K562 (cell line): ENCODE data around the gene SPSB1. TPM values are rescaled to one million over a fixed set of nuclear protein-coding genes. Genes with fewer than 3 reads are reported as not detected.

Experiments used
- CHCHD3 ChIP-seq: fragments of 250-450 bp; sonication (Bioruptor Pico); IDR thresholded peaks from 2 replicates; pipeline ENCODE4 v2.1.2; 2022; ENCODE audit warnings: mild to moderate bottlenecking
- HEY1 ChIP-seq: fragments of 250-450 bp; sonication (Bioruptor Pico); IDR thresholded peaks from 2 replicates; pipeline ENCODE4 v1.5.0; 2020; ENCODE audit warnings: mild to moderate bottlenecking, moderate library complexity, borderline replicate concordance
- LCOR ChIP-seq: sonication (generic); formaldehyde crosslinking; IDR thresholded peaks from 2 replicates; pipeline ENCODE4 v1.8.0; 2022; ENCODE audit warnings: mild to moderate bottlenecking, missing genetic modification reagents
- MAFF ChIP-seq: IDR thresholded peaks from 2 replicates; pipeline ENCODE4 v1.6.1; 2012; ENCODE audit warnings: low read length, improper control_type of control experiment
- MTA1 ChIP-seq: fragments of 450-650 bp; IDR thresholded peaks from 2 replicates; pipeline ENCODE4 v1.6.1; 2017; ENCODE audit warnings: borderline replicate concordance
- NCOA4 ChIP-seq: fragments of 450-650 bp; IDR thresholded peaks from 2 replicates; pipeline ENCODE4 v1.6.1; 2018; ENCODE audit warnings: mild to moderate bottlenecking; ENCODE audit not compliant: partially characterized antibody
- PTRF ChIP-seq: fragments of 450-650 bp; IDR thresholded peaks from 2 replicates; pipeline ENCODE4 v1.6.1; 2016; ENCODE audit warnings: mild to moderate bottlenecking, missing genetic modification characterization, missing compliant biosample characterization
- STAG1 ChIP-seq: sonication (generic); formaldehyde crosslinking; IDR thresholded peaks from 2 replicates; pipeline ENCODE4 v1.5.0; 2020; ENCODE audit warnings: missing genetic modification reagents, borderline replicate concordance
- STAT5B ChIP-seq: fragments of 250-450 bp; sonication (Bioruptor Pico); IDR thresholded peaks from 2 replicates; pipeline ENCODE4 v1.8.0; 2021; ENCODE audit warnings: mild to moderate bottlenecking, inconsistent platforms
- TARDBP ChIP-seq: fragments of 450-650 bp; IDR thresholded peaks from 2 replicates; pipeline ENCODE4 v1.6.1; 2016
- TEAD1 ChIP-seq, 2 experiments: fragments of 450-650 bp in 1 of 2; sonication (generic) in 1 of 2; formaldehyde crosslinking; IDR thresholded peaks; 2 replicates each; pipeline versions ENCODE4 v1.4.0 to v1.8.0; 2020 to 2022; ENCODE audit warnings: mild to moderate bottlenecking in 2 of 2, missing genetic modification reagents in 1 of 2
- polyA plus RNA-seq, 8 experiments: library from polyadenylated mRNA; depleted of rRNA in 4 of 8; stranded (reverse) in 5 of 8; unstranded in 3 of 8; fragments of >200 nt; fragmentation: Nextera tagmentation in 2 of 8; fragmentation: Illumina TruSeq in 1 of 8; extraction: Ambion mirVana in 2 of 8; extraction: Trizol in 1 of 8; gene quantifications; 2 replicates each; pipeline versions ENCODE4 v1.2.1 to v1.2.3, GENCODE V29; 2011 to 2014; ENCODE audit warnings: inconsistent platforms in 1 of 8, missing spikeins in 1 of 8
- total RNA-seq, 7 experiments: library from RNA; depleted of rRNA in 6 of 7; stranded (reverse); fragments of >200 nt in 6 of 7; fragmentation: Illumina TruSeq in 2 of 7; extraction: Trizol in 2 of 7; gene quantifications; 2 replicates each; pipeline versions ENCODE4 v1.2.1 to v1.2.3, GENCODE V29; 2011 to 2021; ENCODE audit warnings: low replicate concordance in 1 of 7
- TF ChIP-seq, protein P1 (sequence below): sonication (generic); formaldehyde crosslinking; IDR thresholded peaks from 2 replicates; pipeline ENCODE4 v1.8.0; 2022; ENCODE audit warnings: missing genetic modification reagents, mild to moderate bottlenecking, borderline replicate concordance
- TF ChIP-seq, protein P2 (sequence below): fragments of 450-650 bp; IDR thresholded peaks from one replicate; pipeline ENCODE4 v1.6.1; 2018; ENCODE audit warnings: mild to moderate bottlenecking, moderate library complexity; ENCODE audit not compliant: partially characterized antibody
- TF ChIP-seq, protein P3 (sequence below): fragments of 450-650 bp; formaldehyde crosslinking; IDR thresholded peaks from 2 replicates; pipeline ENCODE4 v1.4.0; 2020; ENCODE audit warnings: mild to moderate bottlenecking, moderate library complexity

SPSB1 gene
- total and polyA plus RNA-seq, 9 of the 15 experiments (the other 6 are each of a cell fraction or from before 2014, with no cell fraction given) = 0.06 to 0.35 (median 0.14) TPM; not detected in 6

DNA sequence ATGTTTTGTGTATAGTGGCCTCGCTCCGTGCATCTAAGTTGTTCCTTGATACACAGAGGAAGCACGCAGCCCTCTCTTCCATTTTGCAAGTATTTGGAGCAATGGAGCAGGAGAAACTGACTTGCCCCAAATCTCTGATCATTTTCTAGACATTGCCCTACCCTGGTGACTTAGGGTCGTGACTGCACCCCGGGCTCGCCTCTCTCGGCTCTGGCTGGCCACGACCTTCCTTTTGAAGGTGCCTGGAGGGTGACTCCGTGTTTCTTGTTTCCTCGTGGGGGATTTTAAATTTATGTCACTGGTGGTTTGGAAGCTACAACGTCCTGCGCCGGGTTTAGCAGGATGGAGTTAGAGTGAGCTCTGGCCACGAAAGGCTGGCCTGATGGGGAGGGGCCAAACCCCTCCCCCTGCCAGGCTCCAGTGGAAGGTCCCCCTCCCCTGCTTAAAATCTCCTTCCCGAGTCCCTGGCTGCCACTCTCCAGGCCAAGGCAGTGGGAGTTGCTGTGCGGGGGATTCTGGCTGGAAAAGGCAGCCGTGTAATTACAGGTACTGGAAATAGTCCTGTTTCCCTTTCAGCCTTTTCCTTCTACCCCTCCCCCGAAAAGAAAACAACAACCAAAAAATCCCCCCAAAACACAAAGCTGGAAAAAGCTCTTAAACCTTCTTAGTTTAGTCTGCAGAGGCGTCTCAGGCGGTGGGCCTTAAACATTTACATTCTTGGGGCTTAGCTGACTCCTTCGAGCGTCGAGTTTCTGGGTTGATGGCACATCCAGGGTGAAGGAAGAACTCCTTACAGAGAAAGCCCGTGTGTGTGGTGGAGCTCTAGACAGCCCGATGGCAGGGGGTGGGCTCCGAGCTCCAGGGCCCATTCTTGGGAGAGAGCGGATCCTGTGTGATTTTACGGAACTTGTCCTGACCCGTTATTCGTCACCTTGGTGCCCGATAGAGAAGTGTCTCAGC lies 28.1 kb downstream of the SPSB1 start (continued):
- TF ChIP-seq, protein P1, sequence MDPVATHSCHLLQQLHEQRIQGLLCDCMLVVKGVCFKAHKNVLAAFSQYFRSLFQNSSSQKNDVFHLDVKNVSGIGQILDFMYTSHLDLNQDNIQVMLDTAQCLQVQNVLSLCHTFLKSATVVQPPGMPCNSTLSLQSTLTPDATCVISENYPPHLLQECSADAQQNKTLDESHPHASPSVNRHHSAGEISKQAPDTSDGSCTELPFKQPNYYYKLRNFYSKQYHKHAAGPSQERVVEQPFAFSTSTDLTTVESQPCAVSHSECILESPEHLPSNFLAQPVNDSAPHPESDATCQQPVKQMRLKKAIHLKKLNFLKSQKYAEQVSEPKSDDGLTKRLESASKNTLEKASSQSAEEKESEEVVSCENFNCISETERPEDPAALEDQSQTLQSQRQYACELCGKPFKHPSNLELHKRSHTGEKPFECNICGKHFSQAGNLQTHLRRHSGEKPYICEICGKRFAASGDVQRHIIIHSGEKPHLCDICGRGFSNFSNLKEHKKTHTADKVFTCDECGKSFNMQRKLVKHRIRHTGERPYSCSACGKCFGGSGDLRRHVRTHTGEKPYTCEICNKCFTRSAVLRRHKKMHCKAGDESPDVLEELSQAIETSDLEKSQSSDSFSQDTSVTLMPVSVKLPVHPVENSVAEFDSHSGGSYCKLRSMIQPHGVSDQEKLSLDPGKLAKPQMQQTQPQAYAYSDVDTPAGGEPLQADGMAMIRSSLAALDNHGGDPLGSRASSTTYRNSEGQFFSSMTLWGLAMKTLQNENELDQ (CRISPR knock-in tag) = no peak
- no peak for TF ChIP-seq PTRF (tag)
- no peak for TF ChIP-seq TEAD1 (CRISPR knock-in tag; IDR thresholded peaks at IDR 0.05)
- TF ChIP-seq MTA1 = no peak
- TF ChIP-seq, protein P2, sequence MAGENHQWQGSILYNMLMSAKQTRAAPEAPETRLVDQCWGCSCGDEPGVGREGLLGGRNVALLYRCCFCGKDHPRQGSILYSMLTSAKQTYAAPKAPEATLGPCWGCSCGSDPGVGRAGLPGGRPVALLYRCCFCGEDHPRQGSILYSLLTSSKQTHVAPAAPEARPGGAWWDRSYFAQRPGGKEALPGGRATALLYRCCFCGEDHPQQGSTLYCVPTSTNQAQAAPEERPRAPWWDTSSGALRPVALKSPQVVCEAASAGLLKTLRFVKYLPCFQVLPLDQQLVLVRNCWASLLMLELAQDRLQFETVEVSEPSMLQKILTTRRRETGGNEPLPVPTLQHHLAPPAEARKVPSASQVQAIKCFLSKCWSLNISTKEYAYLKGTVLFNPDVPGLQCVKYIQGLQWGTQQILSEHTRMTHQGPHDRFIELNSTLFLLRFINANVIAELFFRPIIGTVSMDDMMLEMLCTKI = no peak
- TF ChIP-seq NCOA4 = no peak
- no peak for TF ChIP-seq CHCHD3 (CRISPR knock-in tag)
- TF ChIP-seq, protein P3, sequence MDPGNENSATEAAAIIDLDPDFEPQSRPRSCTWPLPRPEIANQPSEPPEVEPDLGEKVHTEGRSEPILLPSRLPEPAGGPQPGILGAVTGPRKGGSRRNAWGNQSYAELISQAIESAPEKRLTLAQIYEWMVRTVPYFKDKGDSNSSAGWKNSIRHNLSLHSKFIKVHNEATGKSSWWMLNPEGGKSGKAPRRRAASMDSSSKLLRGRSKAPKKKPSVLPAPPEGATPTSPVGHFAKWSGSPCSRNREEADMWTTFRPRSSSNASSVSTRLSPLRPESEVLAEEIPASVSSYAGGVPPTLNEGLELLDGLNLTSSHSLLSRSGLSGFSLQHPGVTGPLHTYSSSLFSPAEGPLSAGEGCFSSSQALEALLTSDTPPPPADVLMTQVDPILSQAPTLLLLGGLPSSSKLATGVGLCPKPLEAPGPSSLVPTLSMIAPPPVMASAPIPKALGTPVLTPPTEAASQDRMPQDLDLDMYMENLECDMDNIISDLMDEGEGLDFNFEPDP = no peak
- TF ChIP-seq LCOR (CRISPR knock-in tag) = no peak
- no peak for TF ChIP-seq STAG1
- no peak for TF ChIP-seq STAT5B (CRISPR knock-in tag)
- no peak for TF ChIP-seq TARDBP
- no peak for TF ChIP-seq HEY1 (CRISPR knock-in tag)
- TF ChIP-seq MAFF = no peak
